Ovary (tissue), 9 donors: ENCODE results near the gene TOR1B. TPM values are rescaled to one million over a fixed set of nuclear protein-coding genes. Genes with fewer than 3 reads are reported as not detected.

Experiments
- DNase-seq, 5 donors: peaks; one replicate each; pipeline ENCODE4 v3.0.0-alpha.2; 2019 to 2020
- H3K27ac ChIP-seq, 2 donors: fragments of 200-600 bp; one replicate each; pipeline versions ENCODE4 v1.5.1 to v1.8.0; 2019 to 2022
- H3K27me3 ChIP-seq: fragments of 200-600 bp; one replicate; pipeline ENCODE4 v1.8.0; 2022
- H3K36me3 ChIP-seq: fragments of 200-600 bp; sonication (generic); one replicate; pipeline ENCODE4 v1.5.1; 2019
- H3K4me1 ChIP-seq: one replicate; pipeline ENCODE4 v1.8.1; 2013; ENCODE audit warnings: mild to moderate bottlenecking, moderate library complexity; ENCODE audit not compliant: insufficient read depth
- H3K4me3 ChIP-seq: fragments of 200-600 bp; sonication (generic); one replicate; pipeline ENCODE4 v1.5.1; 2017
- H3K9me3 ChIP-seq, 2 donors: fragments of 200-600 bp in 1 of 2; sonication (generic) in 1 of 2; one replicate each; pipeline versions ENCODE4 v1.5.1 to v1.8.1; 2013 to 2019; ENCODE audit warnings: mild to moderate bottlenecking in 1 of 2, moderate library complexity in 1 of 2
- CTCF ChIP-seq, 3 donors: fragments of 450-650 bp in 2 of 3; fragments of 200-600 bp in 1 of 3; IDR thresholded peaks; one replicate each; pipeline versions ENCODE4 v1.5.1 to v1.8.0; 2016 to 2022; ENCODE audit warnings: antibody characterized with exemption in 3 of 3, mild to moderate bottlenecking in 1 of 3
- EP300 ChIP-seq: sonication (generic); formaldehyde crosslinking; IDR thresholded peaks from one replicate; pipeline ENCODE4 v1.6.1; 2017; ENCODE audit warnings: antibody characterized with exemption
- POLR2A ChIP-seq: fragments of 450-650 bp; IDR thresholded peaks from one replicate; pipeline ENCODE4 v1.6.1; 2017; ENCODE audit warnings: antibody characterized with exemption, mild to moderate bottlenecking, moderate library complexity
- WGBS, 3 donors: extraction: QIAGEN DNeasy Blood & Tissue Kit in 1 of 3; methylation state at CpG; one replicate each; pipeline versions ENCODE4 v1.1.5 to v1.1.7; 2013 to 2017; 5-methylcytosine and 5-hydroxymethylcytosine counted together
- intact Hi-C, 4 donors: fragments of 100-400 bp; cut with DNase I; formaldehyde crosslinking; loops; one replicate each; pipeline versions ENCODE4 v1.11.0 to v1.15.1; 2022 to 2023
- polyA plus RNA-seq, 2 donors: library from polyadenylated mRNA; stranded (reverse); fragments of 200-250 nt in 1 of 2; fragments of 350-450 nt in 1 of 2; fragmentation: Illumina TruSeq in 1 of 2; extraction: RNeasy Lipid Tissue Mini Kit (QIAGEN cat#74804) in 1 of 2; gene quantifications; one replicate each; pipeline ENCODE4 v1.2.3, GENCODE V29; 2013 to 2014
- total RNA-seq, 7 donors: library from RNA; depleted of rRNA in 2 of 7; stranded (reverse); fragments of >200 nt in 2 of 7; fragmentation: NEBNext Ultra II Directional in 3 of 7; extraction: Animal tissue kit (Norgen Biotek cat#: 25700) in 3 of 7; gene quantifications; one replicate each; pipeline versions ENCODE4 v1.1.0 to v1.2.4, GENCODE V29; 2016 to 2023
- donor health status: DM: no; HTN: no; CAD: no; lungs with moderate emphysema.
- donor health status: DM: no; HTN: no; CAD: no.
- donor health status: Bipolar disorder and iron deficiency.
- donor health status: DM: yes; HTN: yes; CAD: no.
- donor health status: DM: no; HTN: no; CAD: no.
- donor health status: DM: yes; HTN: yes; CAD: no.

The TOR1B gene
- total and polyA plus RNA-seq, 9 donors: 12.2 to 27.5 (median 16.9) TPM

GRCh38 chr9:129776566-129776937, 26.4 kb upstream of the TOR1B start:
- H3K36me3 ChIP-seq: no peaks in the 10 kb centered on the region
- no peaks in the 10 kb centered on the region for H3K27me3 ChIP-seq
- H3K9me3 ChIP-seq: no peaks in the 10 kb centered on the region
- no peak for DNase-seq
- peak overlapping the region in 1 of 2 donors; percentile 41 for H3K27ac ChIP-seq
- no peak for TF ChIP-seq EP300
- TF ChIP-seq CTCF (IDR thresholded peaks at IDR 0.05): no peak
- no peak for TF ChIP-seq POLR2A
- no peaks in the 10 kb centered on the region for H3K4me1 ChIP-seq
- no peak overlapping the region for H3K4me3 ChIP-seq
- intact Hi-C loops: loop anchor here in 1 of 4 donors (10.0 kb wide), 1 partner anchor 642 kb away; no protein-coding TSS in a partner anchor
- 66 to 73% (median 71%) methylated on average over 8 of the region's 8 CpGs for WGBS, 3 donors

- Histone ChIP-seq H3K36me3 (no peaks in the 10 kb centered on the region), H3K4me3 (no peak overlapping the region), H3K9me3 (no peaks in the 10 kb centered on the region), H3K27me3 (no peaks in the 10 kb centered on the region), H3K4me1 (no peaks in the 10 kb centered on the region), H3K27ac (peak overlapping the region in 1 of 2 donors; percentile 41)
- TF ChIP-seq POLR2A: no peak
- intact Hi-C loops: loop anchor here in 1 of 4 donors (10.0 kb wide), 1 partner anchor 642 kb away; no protein-coding TSS in a partner anchor
- peak; percentile 87 to 94 (median 92) for DNase-seq
- 25 to 29% (median 26%) methylated on average over 16 of the region's 16 CpGs for WGBS, 3 donors
Measured at GRCh38 chr9:129776938-129777768, 25.8 kb upstream of the TOR1B start.

- intact Hi-C loops: loop anchor here in 1 of 4 donors (10.0 kb wide), 1 partner anchor 643 kb away; no protein-coding TSS in a partner anchor
- no peak for DNase-seq
- no peak overlapping the region for H3K27ac ChIP-seq
Measured at GRCh38 chr9:129777769-129778130, 25.2 kb upstream of the TOR1B start.

GRCh38 chr9:129778469-129778868, 24.5 kb upstream of the TOR1B start:
- intact Hi-C loops: loop anchor here in 1 of 4 donors (10.0 kb wide), 1 partner anchor 644 kb away; no protein-coding TSS in a partner anchor
- TF ChIP-seq EP300: no peak
- TF ChIP-seq POLR2A: no peak
- no peak for TF ChIP-seq CTCF (IDR thresholded peaks at IDR 0.05)

More at GRCh38 chr9:129777769-129778130, 25.2 kb upstream of the TOR1B start:
- no peaks in the 10 kb centered on the region for H3K4me1 ChIP-seq
- WGBS, 3 donors: 67 to 72% (median 69%) methylated on average over 11 of the region's 11 CpGs
- H3K9me3 ChIP-seq: no peaks in the 10 kb centered on the region
- no peaks in the 10 kb centered on the region for H3K36me3 ChIP-seq
- H3K4me3 ChIP-seq: no peak overlapping the region
- TF ChIP-seq EP300 (no peak), POLR2A (no peak), CTCF (IDR thresholded peaks at IDR 0.05) (no peak)
- no peaks in the 10 kb centered on the region for H3K27me3 ChIP-seq

More at GRCh38 chr9:129778469-129778868, 24.5 kb upstream of the TOR1B start:
- DNase-seq: no peak
- Histone ChIP-seq H3K4me3 (no peak overlapping the region), H3K27ac (no peak overlapping the region), H3K27me3 (no peaks in the 10 kb centered on the region), H3K36me3 (no peaks in the 10 kb centered on the region), H3K9me3 (no peaks in the 10 kb centered on the region), H3K4me1 (no peaks in the 10 kb centered on the region)
- WGBS, 3 donors: 65 to 78% (median 71%) methylated on average over 3 of the region's 3 CpGs
